ENCODE results near the gene GALNT2.
A peak's percentile ranks its signal among the peaks of the same experiment; 100 is the strongest.

The GALNT2 gene

DNA sequence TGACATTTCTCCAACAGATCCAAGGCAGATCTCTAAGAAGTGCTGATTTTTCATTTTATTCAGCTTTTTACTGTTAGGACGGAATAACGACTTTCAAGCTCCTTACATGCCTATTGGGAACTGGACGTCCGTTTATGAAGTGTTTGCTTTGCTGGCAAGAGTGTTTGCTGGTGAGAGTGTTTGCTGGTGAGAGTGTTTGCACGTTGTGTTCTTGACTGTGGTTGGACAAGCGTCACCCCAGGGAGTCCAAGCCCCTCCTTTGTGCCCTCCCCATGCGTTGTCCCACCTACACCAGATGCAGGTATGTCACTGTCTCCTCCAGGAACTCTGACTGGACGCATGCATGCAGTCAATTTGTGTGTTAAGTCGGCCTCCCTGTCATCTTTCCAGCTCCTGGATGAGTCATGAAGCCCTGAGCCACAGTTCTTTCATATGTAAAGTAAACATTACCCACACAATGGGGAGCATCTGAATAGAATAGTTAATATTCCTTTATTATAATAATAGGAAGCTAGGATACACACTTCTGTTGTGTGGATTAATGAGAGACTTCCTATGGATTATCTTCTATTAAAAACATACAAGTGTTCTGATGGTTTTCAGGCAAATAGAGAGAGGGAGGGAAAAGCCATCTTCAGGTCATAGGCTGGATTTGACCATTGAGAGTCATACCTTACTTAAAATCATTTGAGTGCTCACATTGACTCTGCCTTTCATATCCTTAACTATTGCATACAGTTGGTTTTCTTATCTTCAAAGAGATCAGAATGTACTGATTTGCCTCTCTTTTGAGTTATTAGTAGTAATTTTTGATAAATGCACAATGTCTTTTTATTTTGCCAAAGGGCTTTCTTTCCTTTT, 119.2 kb downstream of the GALNT2 start:
- DNase-seq: peak; percentile 66
- in situ Hi-C loops (cut with HindIII; ENCODE audit: low pct_ligation_motif_present, low pct_unique_long_range_greater_than_20kb, low sequenced_read_pairs): no loop called here

DNA sequence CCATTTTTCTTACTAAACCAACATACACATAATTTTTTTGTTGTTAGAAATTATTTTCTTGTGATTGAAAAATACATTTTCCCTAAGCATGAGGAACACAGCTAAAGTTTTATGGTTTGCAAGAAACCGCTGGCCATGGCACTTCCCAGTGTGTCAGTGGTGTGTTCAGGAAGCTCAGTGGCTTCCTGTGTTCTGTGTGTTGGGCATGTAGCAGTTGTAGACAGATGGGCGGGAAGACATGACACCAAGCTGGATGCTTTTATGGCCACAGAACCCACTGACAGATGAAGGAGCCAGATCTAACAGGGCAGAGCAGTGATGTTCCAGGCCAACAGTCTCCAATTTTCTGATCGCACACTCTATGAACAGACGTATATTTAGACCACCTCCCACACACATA, 119.8 kb downstream of the GALNT2 start:
- in situ Hi-C loops (cut with HindIII; ENCODE audit: low pct_ligation_motif_present, low pct_unique_long_range_greater_than_20kb, low sequenced_read_pairs): no loop called here
- DNase-seq: no peak

GRCh38 chr1:230187290-230187689, 120.3 kb downstream of the GALNT2 start:
- in situ Hi-C loops (cut with HindIII; ENCODE audit: low pct_ligation_motif_present, low pct_unique_long_range_greater_than_20kb, low sequenced_read_pairs): no loop called here
- DNase-seq: no peak

GRCh38 chr1:230188826-230189225, 121.8 kb downstream of the GALNT2 start:
- in situ Hi-C loops (cut with HindIII; ENCODE audit: low pct_ligation_motif_present, low pct_unique_long_range_greater_than_20kb, low sequenced_read_pairs): no loop called here
- DNase-seq: no peak

- in situ Hi-C loops (cut with HindIII; ENCODE audit: low pct_ligation_motif_present, low pct_unique_long_range_greater_than_20kb, low sequenced_read_pairs): no loop called here
- DNase-seq: no peak
Measured at GRCh38 chr1:230189341-230189740, 122.3 kb downstream of the GALNT2 start.

DNA sequence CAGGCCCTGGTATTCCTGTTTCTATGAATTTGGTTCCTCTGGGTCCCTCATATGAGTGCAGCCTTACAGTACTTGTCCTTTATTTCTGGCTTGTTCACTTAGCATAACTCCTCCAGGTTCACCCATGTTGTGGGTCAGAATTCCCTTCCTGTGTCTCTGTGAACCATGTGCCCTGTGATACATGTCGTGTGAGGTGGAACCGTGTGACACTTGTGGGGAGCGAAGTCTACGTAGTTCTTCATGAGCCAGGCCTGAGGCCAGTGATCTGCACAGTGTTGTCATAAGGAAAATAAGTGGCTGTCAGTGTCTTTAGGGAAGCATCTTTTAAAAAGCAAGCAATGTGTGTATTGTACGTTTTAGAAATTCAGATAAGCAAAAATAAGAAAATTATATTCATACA, 122.8 kb downstream of the GALNT2 start:
- no peak for DNase-seq
- in situ Hi-C loops (cut with HindIII; ENCODE audit: low pct_ligation_motif_present, low pct_unique_long_range_greater_than_20kb, low sequenced_read_pairs): no loop called here

DNA sequence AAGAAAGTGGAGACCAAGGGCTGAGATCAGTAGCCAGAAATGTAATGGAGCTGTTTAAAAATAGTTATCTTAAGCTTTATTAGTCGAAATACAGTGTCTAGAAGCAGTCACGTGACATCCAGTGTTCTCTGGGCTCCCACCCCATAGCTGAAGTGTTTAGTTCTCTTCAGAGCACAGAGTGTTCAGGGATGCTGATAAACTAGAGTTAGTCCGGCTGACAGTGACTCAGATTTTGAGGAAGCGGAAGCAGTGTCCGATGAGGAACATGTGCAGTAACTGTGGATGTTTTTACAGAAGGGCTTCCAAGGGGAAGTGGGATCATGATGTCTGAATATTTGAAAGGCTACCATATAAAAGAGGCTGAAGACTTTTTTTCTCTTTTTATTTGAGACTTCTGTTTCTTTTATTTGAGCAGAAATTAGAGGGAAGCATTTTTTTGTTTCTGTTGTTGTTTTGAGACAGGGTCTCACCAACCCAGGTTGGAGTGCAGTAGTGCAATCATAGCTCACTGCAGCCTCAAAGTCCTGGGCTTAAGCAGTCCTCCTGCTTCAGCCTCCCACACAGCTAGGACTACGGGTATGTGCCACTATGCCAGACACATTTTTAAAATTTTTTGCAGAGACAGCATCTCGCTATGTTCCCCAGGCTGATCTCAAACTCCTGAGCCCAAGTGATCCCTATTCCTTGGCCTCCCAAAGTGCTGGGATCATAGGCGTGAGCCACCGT, 124.2 kb downstream of the GALNT2 start:
- DNase-seq: no peak
- in situ Hi-C loops (cut with HindIII; ENCODE audit: low pct_ligation_motif_present, low pct_unique_long_range_greater_than_20kb, low sequenced_read_pairs): no loop called here

DNA sequence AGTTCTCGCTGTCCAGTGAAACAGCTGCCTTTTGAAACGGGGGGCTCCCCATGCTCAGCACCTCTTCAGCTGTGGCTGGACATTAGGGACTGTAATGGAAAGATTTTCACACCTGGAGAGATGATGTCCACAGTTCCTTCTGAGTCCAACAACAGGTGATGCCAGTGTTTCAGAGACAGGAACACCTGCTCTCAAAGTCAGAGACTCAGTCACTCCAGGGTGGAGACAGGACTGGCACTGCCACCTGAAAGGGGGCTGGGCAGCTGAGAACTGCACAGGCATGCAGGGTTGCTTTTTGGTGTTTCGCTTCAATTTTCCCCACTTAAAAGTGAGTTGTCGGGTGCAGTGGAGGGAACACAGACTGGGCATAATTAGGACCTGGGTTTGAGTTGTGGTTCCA, 124.8 kb downstream of the GALNT2 start:
- DNase-seq: no peak
- in situ Hi-C loops (cut with HindIII; ENCODE audit: low pct_ligation_motif_present, low pct_unique_long_range_greater_than_20kb, low sequenced_read_pairs): no loop called here

- no peak for DNase-seq
- in situ Hi-C loops (cut with HindIII; ENCODE audit: low pct_ligation_motif_present, low pct_unique_long_range_greater_than_20kb, low sequenced_read_pairs): no loop called here
Measured at GRCh38 chr1:230194525-230194924, 127.5 kb downstream of the GALNT2 start.

GRCh38 chr1:230195199-230195598, 128.2 kb downstream of the GALNT2 start:
- DNase-seq: no peak
- in situ Hi-C loops (cut with HindIII; ENCODE audit: low pct_ligation_motif_present, low pct_unique_long_range_greater_than_20kb, low sequenced_read_pairs): no loop called here

DNA sequence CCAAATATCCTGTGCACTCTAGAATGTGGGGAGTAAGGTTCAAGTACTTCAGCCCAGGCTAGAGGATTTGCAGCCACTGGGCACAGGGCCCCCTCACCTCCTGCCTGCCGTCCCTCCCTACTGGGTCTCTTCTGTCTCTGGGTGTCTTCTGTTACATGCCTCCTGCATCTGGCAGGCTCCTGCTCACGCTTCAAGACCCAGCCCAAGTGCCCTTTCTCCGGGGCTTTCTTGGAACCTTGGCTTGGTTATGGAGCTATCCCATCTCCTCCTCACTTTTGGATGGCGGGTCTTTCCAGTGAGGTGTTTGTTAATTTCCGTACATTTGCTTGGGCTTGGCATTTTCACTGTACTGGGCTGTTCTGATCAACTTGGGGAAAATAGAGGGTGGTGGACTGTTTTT, 129.0 kb downstream of the GALNT2 start:
- in situ Hi-C loops (cut with HindIII; ENCODE audit: low pct_ligation_motif_present, low pct_unique_long_range_greater_than_20kb, low sequenced_read_pairs): no loop called here
- no peak for DNase-seq

DNA sequence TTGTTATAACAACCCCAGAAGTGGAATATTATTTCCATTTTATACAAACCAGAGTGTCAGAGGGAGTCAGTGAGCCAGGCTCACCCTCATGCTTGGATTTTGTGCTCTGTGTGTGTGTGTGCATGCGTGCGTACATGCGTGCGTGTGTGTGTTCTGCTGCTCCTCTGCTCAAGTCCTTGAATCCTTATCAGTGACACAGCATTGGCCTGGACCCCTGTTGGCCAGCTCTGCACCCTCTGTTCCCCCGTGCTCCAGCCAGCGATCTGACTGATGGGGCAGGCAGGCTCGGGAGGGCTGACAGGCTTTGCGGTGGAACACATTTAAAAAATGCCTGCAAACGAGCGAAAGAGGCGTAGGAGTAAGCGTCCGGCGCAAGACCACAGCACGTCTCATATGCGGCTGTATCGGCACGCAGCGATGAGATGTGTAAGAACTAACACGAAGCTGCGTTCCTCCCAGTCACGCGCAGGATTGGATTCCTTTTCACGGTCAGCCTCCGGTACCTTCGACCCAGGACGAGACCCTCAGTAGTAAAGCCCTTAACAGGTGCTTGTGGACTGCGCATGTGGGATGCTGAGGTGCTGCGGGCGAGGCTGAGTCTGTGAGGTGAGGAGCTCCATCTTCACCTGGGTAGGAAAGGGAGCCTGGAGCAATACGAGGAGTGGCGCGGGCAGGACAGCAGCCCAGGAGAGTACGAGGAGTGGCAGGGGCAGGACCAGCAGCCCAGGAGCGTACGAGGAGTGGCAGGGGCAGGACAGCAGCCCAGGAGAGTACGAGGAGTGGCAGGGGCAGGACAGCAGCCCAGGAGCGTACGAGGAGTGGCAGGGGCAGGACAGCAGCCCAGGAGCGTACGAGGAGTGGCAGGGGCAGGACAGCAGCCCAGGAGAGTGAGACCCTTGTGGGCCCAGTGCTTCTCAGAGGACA, 130.9 kb downstream of the GALNT2 start:
- no peak for DNase-seq
- in situ Hi-C loops (cut with HindIII; ENCODE audit: low pct_ligation_motif_present, low pct_unique_long_range_greater_than_20kb, low sequenced_read_pairs): no loop called here

- no peak for DNase-seq
- in situ Hi-C loops (cut with HindIII; ENCODE audit: low pct_ligation_motif_present, low pct_unique_long_range_greater_than_20kb, low sequenced_read_pairs): no loop called here
Measured at GRCh38 chr1:230199034-230199433, 132.0 kb downstream of the GALNT2 start.

GRCh38 chr1:230199554-230199953, 132.5 kb downstream of the GALNT2 start:
- no peak for DNase-seq
- in situ Hi-C loops (cut with HindIII; ENCODE audit: low pct_ligation_motif_present, low pct_unique_long_range_greater_than_20kb, low sequenced_read_pairs): no loop called here

GRCh38 chr1:230200276-230200675, 133.2 kb downstream of the GALNT2 start:
- no peak for DNase-seq
- in situ Hi-C loops (cut with HindIII; ENCODE audit: low pct_ligation_motif_present, low pct_unique_long_range_greater_than_20kb, low sequenced_read_pairs): no loop called here

DNA sequence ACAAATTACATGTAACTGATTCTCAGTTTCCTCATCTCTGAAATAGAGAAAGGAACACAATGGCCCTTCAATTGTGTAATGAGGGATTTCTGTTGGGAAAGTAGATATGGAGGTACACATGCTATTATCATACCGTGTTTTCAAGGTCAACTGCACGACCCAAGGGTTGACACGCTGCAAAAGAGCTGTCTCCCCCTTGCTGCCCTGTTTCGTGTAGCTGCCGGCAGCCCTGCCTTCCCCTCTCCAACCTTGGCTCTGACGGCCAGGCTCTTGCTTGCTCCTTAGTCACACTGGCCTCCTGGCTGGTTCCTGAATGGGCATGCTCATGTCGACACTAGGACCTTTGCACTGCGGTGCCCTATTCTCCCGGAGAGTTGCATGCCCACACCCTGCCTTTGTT, 134.4 kb downstream of the GALNT2 start:
- in situ Hi-C loops (cut with HindIII; ENCODE audit: low pct_ligation_motif_present, low pct_unique_long_range_greater_than_20kb, low sequenced_read_pairs): no loop called here
- DNase-seq: no peak

DNA sequence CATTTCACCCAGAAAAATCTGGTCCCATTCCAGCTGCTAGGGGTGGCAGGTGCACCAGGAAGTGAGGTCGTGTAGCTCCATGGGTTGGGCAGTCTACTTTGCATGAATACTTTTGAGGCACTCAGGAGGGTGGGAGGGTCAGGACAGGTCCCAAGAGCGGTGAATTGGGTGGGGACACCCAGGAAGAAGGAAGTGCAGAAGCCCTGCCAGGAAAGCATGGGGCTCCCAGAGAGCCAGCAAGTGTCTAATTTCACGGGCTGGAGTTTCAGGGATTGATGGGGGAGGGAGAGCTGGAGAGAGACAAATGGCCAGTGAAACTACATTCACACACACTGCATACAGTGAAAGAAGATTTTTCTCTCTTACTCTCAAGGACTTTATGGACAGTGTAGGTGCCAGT, 137.8 kb downstream of the GALNT2 start:
- DNase-seq: no peak

GRCh38 chr1:230205719-230206198, 138.7 kb downstream of the GALNT2 start:
- in situ Hi-C loops (cut with HindIII; ENCODE audit: low pct_ligation_motif_present, low pct_unique_long_range_greater_than_20kb, low sequenced_read_pairs): no loop called here
- no peak for DNase-seq

More for the DNA sequence above, 137.8 kb downstream of the GALNT2 start:
- in situ Hi-C loops (cut with HindIII; ENCODE audit: low pct_ligation_motif_present, low pct_unique_long_range_greater_than_20kb, low sequenced_read_pairs): no loop called here

GRCh38 chr1:230206207-230206606, 139.2 kb downstream of the GALNT2 start:
- DNase-seq: no peak
- in situ Hi-C loops (cut with HindIII; ENCODE audit: low pct_ligation_motif_present, low pct_unique_long_range_greater_than_20kb, low sequenced_read_pairs): no loop called here
